Neural progenitor cell (in vitro differentiated cells): ENCODE data around the gene NT5DC3. TPM values are rescaled to one million over a fixed set of nuclear protein-coding genes. Genes with fewer than 3 reads are reported as not detected.

ENCODE experiments used
- DNase-seq: peaks from one replicate; pipeline ENCODE4 v3.0.0-alpha.2; 2016; ENCODE audit warnings: low spot score
- H2AFZ ChIP-seq: fragments of 200-600 bp; sonication (generic); replicated peaks from 2 replicates; pipeline ENCODE4 v1.6.1; 2016; ENCODE audit warnings: antibody characterized with exemption
- H3F3A ChIP-seq: fragments of 200-600 bp; sonication (generic); 2 replicates; pipeline ENCODE4 v1.6.1; 2016; ENCODE audit warnings: antibody characterized with exemption, low read depth
- H3K27ac ChIP-seq: fragments of 200-600 bp; sonication (generic); 2 replicates; pipeline ENCODE4 v1.5.1; 2016; ENCODE audit warnings: mild to moderate bottlenecking
- H3K27me3 ChIP-seq: fragments of 200-600 bp; sonication (generic); 2 replicates; pipeline ENCODE4 v1.6.1; 2016; ENCODE audit warnings: mild to moderate bottlenecking, moderate library complexity
- H3K36me3 ChIP-seq: fragments of 200-600 bp; sonication (generic); 2 replicates; pipeline ENCODE4 v1.5.1; 2016
- H3K4me1 ChIP-seq: fragments of 200-600 bp; sonication (generic); 2 replicates; pipeline ENCODE4 v1.6.1; 2016; ENCODE audit warnings: mixed run types
- H3K4me2 ChIP-seq: fragments of 200-600 bp; sonication (generic); 2 replicates; pipeline ENCODE4 v1.6.1; 2016
- H3K4me3 ChIP-seq: fragments of 200-600 bp; sonication (generic); 2 replicates; pipeline ENCODE4 v1.5.1; 2016
- H3K79me2 ChIP-seq: fragments of 200-600 bp; sonication (generic); 2 replicates; pipeline ENCODE4 v1.6.1; 2016; ENCODE audit warnings: low read depth
- H3K9ac ChIP-seq: fragments of 200-600 bp; sonication (generic); 2 replicates; pipeline ENCODE4 v1.6.1; 2016
- H3K9me3 ChIP-seq: fragments of 200-600 bp; sonication (generic); 2 replicates; pipeline ENCODE4 v1.5.1; 2016; ENCODE audit warnings: low read depth
- H4K20me1 ChIP-seq: fragments of 200-600 bp; sonication (generic); 2 replicates; pipeline ENCODE4 v1.6.1; 2016; ENCODE audit warnings: low read depth
- H3K27ac Mint-ChIP-seq: 3 replicates; pipeline ENCODE4 v1.8.0; 2021; ENCODE audit warnings: mixed read lengths
- H3K27me3 Mint-ChIP-seq: 2 replicates; pipeline ENCODE4 v1.8.0; 2022; ENCODE audit warnings: low read depth, mild to moderate bottlenecking, inconsistent platforms, moderate library complexity, mixed read lengths; ENCODE audit not compliant: insufficient read depth
- H3K36me3 Mint-ChIP-seq: 3 replicates; pipeline ENCODE4 v1.8.0; 2021; ENCODE audit warnings: mixed read lengths
- H3K4me1 Mint-ChIP-seq: 3 replicates; pipeline ENCODE4 v1.8.0; 2021; ENCODE audit warnings: mixed read lengths
- H3K4me3 Mint-ChIP-seq: 3 replicates; pipeline ENCODE4 v1.8.0; 2021; ENCODE audit warnings: mild to moderate bottlenecking, moderate library complexity, mixed read lengths
- H3K9me3 Mint-ChIP-seq: 3 replicates; pipeline ENCODE4 v1.8.0; 2020; ENCODE audit warnings: mixed read lengths
- CTCF ChIP-seq: fragments of 200-600 bp; sonication (generic); IDR thresholded peaks from 2 replicates; pipeline ENCODE4 v1.5.1; 2017; ENCODE audit warnings: antibody characterized with exemption, mild to moderate bottlenecking
- EZH2 ChIP-seq: fragments of 200-600 bp; sonication (generic); IDR thresholded peaks from 2 replicates; pipeline ENCODE4 v1.6.1; 2017; ENCODE audit warnings: antibody characterized with exemption, mild to moderate bottlenecking, moderate library complexity
- EZH2phosphoT487 ChIP-seq: fragments of 200-600 bp; sonication (generic); IDR thresholded peaks from 2 replicates; pipeline ENCODE4 v1.6.1; 2017; ENCODE audit warnings: antibody characterized with exemption
- total RNA-seq: library from RNA; depleted of rRNA; stranded (reverse); fragments of >200 nt; gene quantifications from 2 replicates; pipeline ENCODE4 v1.2.3, GENCODE V29; 2015; ENCODE audit warnings: low replicate concordance

NT5DC3 gene
- total RNA-seq, 1 donor from 2014 or later, result 3.1 TPM

DNA sequence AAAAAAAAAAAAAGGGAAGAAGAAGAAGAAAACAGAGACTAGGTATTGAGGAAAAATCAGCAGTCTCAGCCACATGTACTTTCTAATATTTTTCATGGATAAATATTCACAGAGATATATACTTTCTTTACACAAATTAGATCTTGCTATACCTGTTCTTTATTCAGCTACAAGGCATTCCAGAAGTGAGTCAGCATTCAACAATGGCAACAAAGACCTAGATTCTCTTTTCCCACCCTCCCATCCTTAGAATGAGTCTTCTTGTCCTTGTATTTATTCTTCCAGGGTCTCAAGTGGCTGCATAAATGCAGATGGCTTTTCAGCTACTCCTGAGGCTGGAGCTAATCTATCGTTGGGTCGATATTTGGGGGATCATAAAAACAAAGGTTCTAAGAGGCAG is 93.0 kb downstream of the NT5DC3 start:
- H3K27me3 Mint-ChIP-seq, result peaks cover 2% of the 10 kb centered on the region
- Histone ChIP-seq H3K79me2 (no peaks in the 10 kb centered on the region), H3F3A (no peaks in the 10 kb centered on the region), H4K20me1 (no peaks in the 10 kb centered on the region), H3K27me3 (no peaks in the 10 kb centered on the region), H3K4me2 (no peak overlapping the region), H2AFZ (no peak overlapping the region), H3K9ac (no peak overlapping the region), H3K9me3 (no peaks in the 10 kb centered on the region), H3K4me1 (no peaks in the 10 kb centered on the region), H3K4me3 (no peak overlapping the region), H3K36me3 (no peaks in the 10 kb centered on the region), H3K27ac (no peak overlapping the region)
- no peaks in the 10 kb centered on the region for H3K36me3 Mint-ChIP-seq
- H3K4me3 Mint-ChIP-seq, result no peak overlapping the region
- H3K4me1 Mint-ChIP-seq, result no peaks in the 10 kb centered on the region
- H3K27ac Mint-ChIP-seq, result no peak overlapping the region
- H3K9me3 Mint-ChIP-seq, result no peaks in the 10 kb centered on the region
- no peak for DNase-seq
- no peak for TF ChIP-seq EZH2phosphoT487
- no peak for TF ChIP-seq CTCF
- no peak for TF ChIP-seq EZH2

DNA sequence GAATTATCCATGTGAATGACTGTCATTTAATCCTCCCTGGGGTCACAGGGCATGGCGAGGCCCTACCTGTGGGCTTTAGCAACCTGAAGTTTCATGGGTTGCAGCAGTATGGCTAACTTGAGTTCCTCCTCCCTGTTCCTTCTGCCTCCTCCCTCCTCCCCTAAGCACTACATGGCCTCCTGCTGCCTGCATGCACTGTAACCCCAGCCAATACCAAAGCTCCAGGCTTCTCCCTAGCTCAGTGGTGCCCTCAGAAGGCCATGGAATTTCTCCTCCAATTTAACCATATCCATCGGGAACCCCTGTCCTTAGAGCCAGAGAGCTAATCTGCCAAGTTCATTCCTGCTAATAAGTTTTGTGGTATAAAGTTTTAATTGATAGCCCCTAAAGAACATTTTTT is 95.1 kb downstream of the NT5DC3 start:
- peak; percentile 14 for TF ChIP-seq CTCF
- no peak for TF ChIP-seq EZH2
- TF ChIP-seq EZH2phosphoT487, result no peak
- no peaks in the 10 kb centered on the region for H3K36me3 Mint-ChIP-seq
- H3K9me3 Mint-ChIP-seq, result no peaks in the 10 kb centered on the region

GRCh38 chr12:103743788-103744187 is 97.2 kb downstream of the NT5DC3 start:
- TF ChIP-seq EZH2 (no peak), CTCF (no peak), EZH2phosphoT487 (no peak)
- Histone ChIP-seq H3K79me2 (no peaks in the 10 kb centered on the region), H3K27ac (no peak overlapping the region), H3K4me3 (no peak overlapping the region), H4K20me1 (no peaks in the 10 kb centered on the region), H3K36me3 (no peaks in the 10 kb centered on the region), H3K9me3 (no peaks in the 10 kb centered on the region), H3K4me2 (no peak overlapping the region), H3F3A (no peaks in the 10 kb centered on the region), H2AFZ (no peak overlapping the region), H3K4me1 (no peaks in the 10 kb centered on the region), H3K27me3 (no peaks in the 10 kb centered on the region), H3K9ac (no peak overlapping the region)
- peaks cover 9% of the 10 kb centered on the region for H3K27me3 Mint-ChIP-seq
- no peaks in the 10 kb centered on the region for H3K9me3 Mint-ChIP-seq
- no peak for DNase-seq
- no peaks in the 10 kb centered on the region for H3K36me3 Mint-ChIP-seq
- H3K4me1 Mint-ChIP-seq, result no peaks in the 10 kb centered on the region
- no peak overlapping the region for H3K27ac Mint-ChIP-seq
- no peak overlapping the region for H3K4me3 Mint-ChIP-seq

More for the DNA sequence above, 95.1 kb downstream of the NT5DC3 start:
- Histone ChIP-seq H3K27me3 (no peaks in the 10 kb centered on the region), H2AFZ (no peak overlapping the region), H3K9me3 (no peaks in the 10 kb centered on the region), H4K20me1 (no peaks in the 10 kb centered on the region), H3K9ac (no peak overlapping the region), H3K79me2 (no peaks in the 10 kb centered on the region), H3K4me3 (no peak overlapping the region), H3K4me1 (no peaks in the 10 kb centered on the region), H3F3A (no peaks in the 10 kb centered on the region), H3K27ac (no peak overlapping the region), H3K36me3 (no peaks in the 10 kb centered on the region), H3K4me2 (no peak overlapping the region)
- H3K27ac Mint-ChIP-seq, result no peak overlapping the region
- DNase-seq, result peak; percentile 34
- H3K4me1 Mint-ChIP-seq, result no peaks in the 10 kb centered on the region
- no peak overlapping the region for H3K4me3 Mint-ChIP-seq
- H3K27me3 Mint-ChIP-seq, result peaks cover 2% of the 10 kb centered on the region
